22Rv1 (cell line): ENCODE data around the gene SUGP2.

ENCODE experiments used
- CTCF ChIP-seq: fragments of 450-650 bp; IDR thresholded peaks from 2 replicates; pipeline ENCODE4 v1.5.1; 2017; ENCODE audit warnings: mild to moderate bottlenecking
- ZFX ChIP-seq: fragments of 450-650 bp; IDR thresholded peaks from 2 replicates; pipeline ENCODE4 v1.6.1; 2017; ENCODE audit warnings: antibody characterized with exemption, borderline replicate concordance

- TF ChIP-seq CTCF (no peak), ZFX (no peak)
Observed at GRCh38 chr19:18989316-18989715, 44.0 kb downstream of the SUGP2 start.
